K562 (cell line): Measurements from ENCODE around the gene TBX1. TPM values are rescaled to one million over a fixed set of nuclear protein-coding genes. Genes with fewer than 3 reads are reported as not detected.
A peak's percentile ranks its signal among the peaks of the same experiment; 100 is the strongest.

ENCODE experiments used
- ARID1B ChIP-seq: fragments of 450-650 bp; IDR thresholded peaks from 2 replicates; pipeline ENCODE4 v1.6.1; 2016; ENCODE audit warnings: antibody characterized with exemption, mild to moderate bottlenecking, inconsistent platforms
- ASH1L ChIP-seq: fragments of 450-650 bp; IDR thresholded peaks from 2 replicates; pipeline ENCODE4 v1.6.1; 2018; ENCODE audit warnings: borderline replicate concordance, mild to moderate bottlenecking, low read depth; ENCODE audit not compliant: partially characterized antibody
- C11orf30 ChIP-seq: fragments of 450-650 bp; IDR thresholded peaks from 2 replicates; pipeline ENCODE4 v1.6.1; 2016; ENCODE audit warnings: low read depth, mild to moderate bottlenecking
- ETV6 ChIP-seq, 3 experiments: fragments of 150-350 bp in 1 of 3; sonication (generic) in 1 of 3; formaldehyde crosslinking in 1 of 3; IDR thresholded peaks; 2 replicates each; pipeline versions ENCODE4 v1.6.1 to v1.8.0; 2014 to 2022; ENCODE audit warnings: borderline replicate concordance in 2 of 3, low read depth in 2 of 3, antibody characterized with exemption in 1 of 3, low read length in 1 of 3, mild to moderate bottlenecking in 1 of 3, missing genetic modification reagents in 1 of 3
- KDM2B ChIP-seq: fragments of 250-450 bp; sonication (Bioruptor Pico); IDR thresholded peaks from 2 replicates; pipeline ENCODE4 v1.8.0; 2021; ENCODE audit warnings: mild to moderate bottlenecking, moderate library complexity
- MEF2A ChIP-seq: IDR thresholded peaks from 2 replicates; pipeline ENCODE4 v1.6.1; 2011; ENCODE audit warnings: low read depth, mild to moderate bottlenecking, low read length, moderate library complexity; ENCODE audit not compliant: control insufficient read depth
- NBN ChIP-seq: fragments of 450-650 bp; IDR thresholded peaks from 2 replicates; pipeline ENCODE4 v1.6.1; 2016; ENCODE audit warnings: low read depth, mild to moderate bottlenecking
- RBM14 ChIP-seq: fragments of 200-400 bp; formaldehyde crosslinking; IDR thresholded peaks from 2 replicates; pipeline ENCODE4 v1.6.1; 2018; ENCODE audit warnings: low read depth, mild to moderate bottlenecking, low read length, moderate library complexity, borderline replicate concordance; ENCODE audit not compliant: insufficient read depth
- SIRT6 ChIP-seq: IDR thresholded peaks from one replicate; pipeline ENCODE4 v1.6.1; 2012; ENCODE audit warnings: low read depth, mild to moderate bottlenecking, control low read depth, inconsistent platforms, low read length, moderate library complexity
- SRSF1 ChIP-seq: fragments of 200-400 bp; formaldehyde crosslinking; IDR thresholded peaks from 2 replicates; pipeline ENCODE4 v1.6.1; 2017; ENCODE audit warnings: mild to moderate bottlenecking, low read depth, low read length, moderate library complexity
- TBL1XR1 ChIP-seq, 2 experiments: IDR thresholded peaks; 2 replicates each; pipeline ENCODE4 v1.6.1; 2012; ENCODE audit warnings: improper control_type of control experiment in 2 of 2, low read length in 2 of 2, mild to moderate bottlenecking in 1 of 2
- TCF7L2 ChIP-seq: fragments of 150-350 bp; IDR thresholded peaks from 2 replicates; pipeline ENCODE4 v1.6.1; 2016; ENCODE audit warnings: low read depth, mild to moderate bottlenecking, low read length, moderate library complexity
- TRIM24 ChIP-seq, 2 experiments: fragments of 450-650 bp; IDR thresholded peaks; 2 replicates each; pipeline ENCODE4 v1.6.1; 2016
- ZBTB1 ChIP-seq: sonication (generic); formaldehyde crosslinking; IDR thresholded peaks from 2 replicates; pipeline ENCODE4 v1.8.1; 2023; ENCODE audit warnings: missing genetic modification reagents, low read depth, mild to moderate bottlenecking, borderline replicate concordance
- ZFP36 ChIP-seq: fragments of 150-350 bp; IDR thresholded peaks from 2 replicates; pipeline ENCODE4 v1.6.1; 2018; ENCODE audit warnings: low read length, low read depth; ENCODE audit not compliant: partially characterized antibody
- ZKSCAN3 ChIP-seq: fragments of 250-450 bp; sonication (Bioruptor Pico); IDR thresholded peaks from 2 replicates; pipeline ENCODE4 v1.4.0; 2020
- ZZZ3 ChIP-seq: fragments of 450-650 bp; IDR thresholded peaks from 2 replicates; pipeline ENCODE4 v1.6.1; 2016; ENCODE audit warnings: antibody characterized with exemption, mild to moderate bottlenecking, moderate library complexity
- polyA plus RNA-seq, 8 experiments: library from polyadenylated mRNA; depleted of rRNA in 4 of 8; stranded (reverse) in 5 of 8; unstranded in 3 of 8; fragments of >200 nt; fragmentation: Nextera tagmentation in 2 of 8; fragmentation: Illumina TruSeq in 1 of 8; extraction: Ambion mirVana in 2 of 8; extraction: Trizol in 1 of 8; gene quantifications; 2 replicates each; pipeline versions ENCODE4 v1.2.1 to v1.2.3, GENCODE V29; 2011 to 2014; ENCODE audit warnings: inconsistent platforms in 1 of 8, missing spikeins in 1 of 8
- total RNA-seq, 7 experiments: library from RNA; depleted of rRNA in 6 of 7; stranded (reverse); fragments of >200 nt in 6 of 7; fragmentation: Illumina TruSeq in 2 of 7; extraction: Trizol in 2 of 7; gene quantifications; 2 replicates each; pipeline versions ENCODE4 v1.2.1 to v1.2.3, GENCODE V29; 2011 to 2021; ENCODE audit warnings: low replicate concordance in 1 of 7
- TF ChIP-seq, protein P1 (sequence below): fragments of 200-800 bp; sonication (Bioruptor generic); IDR thresholded peaks from 2 replicates; pipeline ENCODE4 v1.6.1; 2017; ENCODE audit warnings: missing genetic modification characterization, missing compliant biosample characterization
- TF ChIP-seq, protein P2 (sequence below): fragments of 250-450 bp; sonication (Bioruptor Pico); IDR thresholded peaks from 2 replicates; pipeline ENCODE4 v1.6.1; 2021; ENCODE audit warnings: mild to moderate bottlenecking
- TF ChIP-seq, protein P3 (sequence below): IDR thresholded peaks from 2 replicates; pipeline ENCODE4 v1.6.1; 2011; ENCODE audit not compliant: insufficient read length; ENCODE audit errors: extremely low read depth

Gene TBX1
- total and polyA plus RNA-seq, 9 of the 15 experiments (the other 6 are each of a cell fraction or from before 2014, with no cell fraction given) = 0.07 to 35.0 (median 3.9) TPM

DNA sequence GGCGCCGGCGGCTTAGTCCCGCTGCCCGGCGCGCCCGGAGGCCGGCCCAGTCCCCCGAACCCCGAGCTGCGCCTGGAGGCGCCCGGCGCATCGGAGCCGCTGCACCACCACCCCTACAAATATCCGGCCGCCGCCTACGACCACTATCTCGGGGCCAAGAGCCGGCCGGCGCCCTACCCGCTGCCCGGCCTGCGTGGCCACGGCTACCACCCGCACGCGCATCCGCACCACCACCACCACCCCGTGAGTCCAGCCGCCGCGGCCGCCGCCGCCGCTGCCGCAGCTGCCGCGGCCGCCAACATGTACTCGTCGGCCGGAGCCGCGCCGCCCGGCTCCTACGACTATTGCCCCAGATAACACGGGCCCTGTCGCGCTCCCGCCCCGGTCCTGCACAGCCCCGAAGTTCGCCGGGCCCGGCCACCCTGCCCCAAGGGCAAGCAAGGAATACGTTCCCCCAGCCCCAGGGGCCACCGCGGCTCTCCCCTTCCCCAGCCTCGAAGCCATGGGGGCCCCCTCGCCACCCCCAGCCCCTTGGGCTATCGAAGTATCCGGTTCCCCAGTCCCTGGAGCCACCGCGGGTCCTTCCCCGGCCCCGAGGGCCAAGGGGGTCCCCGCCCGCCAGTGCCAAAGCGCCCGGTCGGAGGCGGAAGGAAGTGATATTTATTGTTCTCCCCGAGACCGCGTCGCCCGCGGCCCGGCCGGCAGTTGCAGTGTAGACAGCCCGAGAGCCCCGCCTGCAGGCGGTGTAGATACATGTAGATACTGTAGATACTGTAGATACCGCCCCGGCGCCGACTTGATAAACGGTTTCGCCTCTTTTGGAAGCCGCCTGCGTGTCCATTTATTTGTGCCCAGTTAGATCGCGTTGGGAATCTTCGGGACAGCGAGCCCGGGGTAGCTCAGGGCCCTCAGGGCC, 6.2 kb downstream of the TBX1 start (continued):
- no peak for TF ChIP-seq ZKSCAN3 (CRISPR knock-in tag)
- TF ChIP-seq C11orf30 = no peak
- TF ChIP-seq MEF2A = no peak
- no peak for TF ChIP-seq ZBTB1 (CRISPR knock-in tag)
- TF ChIP-seq ASH1L = no peak
- TF ChIP-seq SRSF1 = no peak
- TF ChIP-seq TBL1XR1 (IDR thresholded peaks at IDR 0.05; ENCODE audit: low read length in 2 of 2) = no peak
- TF ChIP-seq KDM2B = 0 out of 2 replicates have a peak, but pooled peaks have one; percentile 78
- TF ChIP-seq, protein P1, sequence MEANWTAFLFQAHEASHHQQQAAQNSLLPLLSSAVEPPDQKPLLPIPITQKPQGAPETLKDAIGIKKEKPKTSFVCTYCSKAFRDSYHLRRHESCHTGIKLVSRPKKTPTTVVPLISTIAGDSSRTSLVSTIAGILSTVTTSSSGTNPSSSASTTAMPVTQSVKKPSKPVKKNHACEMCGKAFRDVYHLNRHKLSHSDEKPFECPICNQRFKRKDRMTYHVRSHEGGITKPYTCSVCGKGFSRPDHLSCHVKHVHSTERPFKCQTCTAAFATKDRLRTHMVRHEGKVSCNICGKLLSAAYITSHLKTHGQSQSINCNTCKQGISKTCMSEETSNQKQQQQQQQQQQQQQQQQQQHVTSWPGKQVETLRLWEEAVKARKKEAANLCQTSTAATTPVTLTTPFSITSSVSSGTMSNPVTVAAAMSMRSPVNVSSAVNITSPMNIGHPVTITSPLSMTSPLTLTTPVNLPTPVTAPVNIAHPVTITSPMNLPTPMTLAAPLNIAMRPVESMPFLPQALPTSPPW (CRISPR knock-in tag) = no peak; the same call in 1 of the 2 replicates
- no peak for TF ChIP-seq SIRT6
- TF ChIP-seq NBN = no peak
- TF ChIP-seq, protein P2, sequence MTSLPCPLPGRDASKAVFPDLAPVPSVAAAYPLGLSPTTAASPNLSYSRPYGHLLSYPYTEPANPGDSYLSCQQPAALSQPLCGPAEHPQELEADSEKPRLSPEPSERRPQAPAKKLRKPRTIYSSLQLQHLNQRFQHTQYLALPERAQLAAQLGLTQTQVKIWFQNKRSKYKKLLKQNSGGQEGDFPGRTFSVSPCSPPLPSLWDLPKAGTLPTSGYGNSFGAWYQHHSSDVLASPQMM (CRISPR knock-in tag) = no peak
- TF ChIP-seq, protein P3, sequence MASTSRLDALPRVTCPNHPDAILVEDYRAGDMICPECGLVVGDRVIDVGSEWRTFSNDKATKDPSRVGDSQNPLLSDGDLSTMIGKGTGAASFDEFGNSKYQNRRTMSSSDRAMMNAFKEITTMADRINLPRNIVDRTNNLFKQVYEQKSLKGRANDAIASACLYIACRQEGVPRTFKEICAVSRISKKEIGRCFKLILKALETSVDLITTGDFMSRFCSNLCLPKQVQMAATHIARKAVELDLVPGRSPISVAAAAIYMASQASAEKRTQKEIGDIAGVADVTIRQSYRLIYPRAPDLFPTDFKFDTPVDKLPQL = no peak
- TF ChIP-seq RBM14 = no peak
- no peak for TF ChIP-seq ZFP36
- TF ChIP-seq ZZZ3 = no peak
- no peak for TF ChIP-seq TRIM24 (IDR thresholded peaks at IDR 0.05)
- TF ChIP-seq ETV6 (IDR thresholded peaks at IDR 0.05; ENCODE audit: borderline replicate concordance in 1 of 2, low read depth in 2 of 2, low read length in 1 of 2) = no peak
- TF ChIP-seq ETV6 (CRISPR knock-in tag; IDR thresholded peaks at IDR 0.05; ENCODE audit: borderline replicate concordance) = no peak
- no peak for TF ChIP-seq TCF7L2
- TF ChIP-seq ARID1B = no peak
